ENCODE measurements around the gene LRRC2.

GRCh38 chr3:46594723-46595122, 28.6 kb upstream of the LRRC2 start:
- TF ChIP-seq, protein P1, sequence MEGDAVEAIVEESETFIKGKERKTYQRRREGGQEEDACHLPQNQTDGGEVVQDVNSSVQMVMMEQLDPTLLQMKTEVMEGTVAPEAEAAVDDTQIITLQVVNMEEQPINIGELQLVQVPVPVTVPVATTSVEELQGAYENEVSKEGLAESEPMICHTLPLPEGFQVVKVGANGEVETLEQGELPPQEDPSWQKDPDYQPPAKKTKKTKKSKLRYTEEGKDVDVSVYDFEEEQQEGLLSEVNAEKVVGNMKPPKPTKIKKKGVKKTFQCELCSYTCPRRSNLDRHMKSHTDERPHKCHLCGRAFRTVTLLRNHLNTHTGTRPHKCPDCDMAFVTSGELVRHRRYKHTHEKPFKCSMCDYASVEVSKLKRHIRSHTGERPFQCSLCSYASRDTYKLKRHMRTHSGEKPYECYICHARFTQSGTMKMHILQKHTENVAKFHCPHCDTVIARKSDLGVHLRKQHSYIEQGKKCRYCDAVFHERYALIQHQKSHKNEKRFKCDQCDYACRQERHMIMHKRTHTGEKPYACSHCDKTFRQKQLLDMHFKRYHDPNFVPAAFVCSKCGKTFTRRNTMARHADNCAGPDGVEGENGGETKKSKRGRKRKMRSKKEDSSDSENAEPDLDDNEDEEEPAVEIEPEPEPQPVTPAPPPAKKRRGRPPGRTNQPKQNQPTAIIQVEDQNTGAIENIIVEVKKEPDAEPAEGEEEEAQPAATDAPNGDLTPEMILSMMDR (IDR thresholded peaks at IDR 0.05 in 8 of 11, conservative IDR thresholded peaks at IDR 0.05 in 3 of 11), result no peak
- TF ChIP-seq POLR2A (IDR thresholded peaks at IDR 0.05), result no peak
